ENCODE measurements around the gene PTPN2.

DNA sequence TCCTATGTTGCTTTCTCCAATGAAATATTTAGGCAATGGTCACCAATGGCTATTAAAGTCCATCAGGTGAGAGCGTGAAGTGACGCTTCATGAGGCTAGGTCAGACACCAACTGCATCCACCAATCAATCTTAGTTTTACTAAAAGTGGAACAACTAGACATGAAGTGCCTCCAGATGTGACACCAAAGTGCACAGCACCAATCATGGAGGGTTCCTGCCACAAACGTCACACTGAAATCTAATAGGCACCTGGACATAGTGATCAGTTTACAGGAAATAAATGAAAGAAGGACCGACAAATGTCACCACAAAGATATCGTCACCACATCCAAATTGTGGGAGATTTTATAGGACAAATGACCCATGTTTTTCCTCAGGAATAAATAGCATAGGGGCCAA is 110.7 kb downstream of the PTPN2 start:
- TF ChIP-seq, protein P1, sequence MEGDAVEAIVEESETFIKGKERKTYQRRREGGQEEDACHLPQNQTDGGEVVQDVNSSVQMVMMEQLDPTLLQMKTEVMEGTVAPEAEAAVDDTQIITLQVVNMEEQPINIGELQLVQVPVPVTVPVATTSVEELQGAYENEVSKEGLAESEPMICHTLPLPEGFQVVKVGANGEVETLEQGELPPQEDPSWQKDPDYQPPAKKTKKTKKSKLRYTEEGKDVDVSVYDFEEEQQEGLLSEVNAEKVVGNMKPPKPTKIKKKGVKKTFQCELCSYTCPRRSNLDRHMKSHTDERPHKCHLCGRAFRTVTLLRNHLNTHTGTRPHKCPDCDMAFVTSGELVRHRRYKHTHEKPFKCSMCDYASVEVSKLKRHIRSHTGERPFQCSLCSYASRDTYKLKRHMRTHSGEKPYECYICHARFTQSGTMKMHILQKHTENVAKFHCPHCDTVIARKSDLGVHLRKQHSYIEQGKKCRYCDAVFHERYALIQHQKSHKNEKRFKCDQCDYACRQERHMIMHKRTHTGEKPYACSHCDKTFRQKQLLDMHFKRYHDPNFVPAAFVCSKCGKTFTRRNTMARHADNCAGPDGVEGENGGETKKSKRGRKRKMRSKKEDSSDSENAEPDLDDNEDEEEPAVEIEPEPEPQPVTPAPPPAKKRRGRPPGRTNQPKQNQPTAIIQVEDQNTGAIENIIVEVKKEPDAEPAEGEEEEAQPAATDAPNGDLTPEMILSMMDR (conservative IDR thresholded peaks at IDR 0.05; ENCODE audit: low read depth in 2 of 2) = no peak
- TF ChIP-seq EZH2 (IDR thresholded peaks at IDR 0.05; ENCODE audit: low read depth, unreplicated experiment) = no peak
- no peak for TF ChIP-seq CREB1 (CRISPR knock-in tag; IDR thresholded peaks at IDR 0.05; ENCODE audit: low read depth)

Data from GM23338 (cell line).